ENCODE data around the gene DUS2. TPM values are rescaled to one million over a fixed set of nuclear protein-coding genes. Genes with fewer than 3 reads are reported as not detected.

Gene DUS2
- total and polyA plus RNA-seq, 9 of the 15 experiments (the other 6 are each of a cell fraction or from before 2014, with no cell fraction given), result 5.8 to 22.5 (median 20.6) TPM

- ChIA-PET POLR2A (interaction anchor here (0.5 to 3.0 kb wide), 4 partner anchors 11 to 289 kb away, joined by 3 to 10 read pairs (median 3); no protein-coding TSS in a partner anchor), CTCF (ENCODE audit: low intra/inter-chr PET ratio) (no interaction called here)
- no peaks in the 10 kb centered on the region; the same call in 1 of the 2 replicates for H4K20me1 ChIP-seq (replicated peaks; ENCODE audit: control insufficient read depth, insufficient read depth, low read length)
- DNase-seq (ENCODE audit: extremely low read depth in 1 of 4, low spot score in 3 of 4) (no peak), FAIRE-seq (no peak), ATAC-seq (no peak)
- H2AFZ ChIP-seq (ENCODE audit: low read depth, low read length), result no peak overlapping the region
- peaks cover 14 to 17% of the 10 kb centered on the region in 2 experiments for H3K4me1 ChIP-seq (replicated peaks in 1 of 2; ENCODE audit: control insufficient read depth in 2 of 2, insufficient read depth in 2 of 2, low read length in 2 of 2)
- WGBS (ENCODE audit: insufficient coverage, low coverage, missing lambda C conversion rate), result 90% methylated on average over 9 of the region's 9 CpGs
- H3K9me3 ChIP-seq (replicated peaks; ENCODE audit: control insufficient read depth, insufficient read depth, low read depth, low read length), result no peaks in the 10 kb centered on the region
- in situ Hi-C loops (cut with MboI) (no loop called here), intact Hi-C loops (cut with micrococcal nuclease) (no loop called here)
- H3K4me2 ChIP-seq (ENCODE audit: insufficient read depth, low read length), result no peak overlapping the region
- no peaks in the 10 kb centered on the region for H3K9me1 ChIP-seq (ENCODE audit: control insufficient read depth, insufficient read depth, low read length)
- H3K27ac ChIP-seq (ENCODE audit: extremely low read depth, low read depth, low read length), result no peak overlapping the region
- H3K36me3 ChIP-seq (ENCODE audit: control insufficient read depth, insufficient read depth, low read length), result peaks cover 76% of the 10 kb centered on the region; the same call in 2 of the 3 replicates
- H3K4me3 ChIP-seq, result no peak overlapping the region
- no peaks in the 10 kb centered on the region for H3K27me3 ChIP-seq (ENCODE audit: control insufficient read depth in 2 of 2, insufficient read depth in 2 of 2, low read length in 2 of 2)
- BruUV-seq (replicated peaks), result no TSS peak
- no peaks in the 10 kb centered on the region for H3K79me2 ChIP-seq (ENCODE audit: control insufficient read depth, insufficient read depth, low read length)
- H3K9ac ChIP-seq (ENCODE audit: insufficient read depth in 1 of 2, low read depth in 2 of 2, low read length in 2 of 2), result no peak overlapping the region
- TF ChIP-seq PHB2 (IDR thresholded peaks at IDR 0.05; ENCODE audit: low read depth), result no peak
- TF ChIP-seq AFF1 (IDR thresholded peaks at IDR 0.05; ENCODE audit: low read depth in 1 of 2, partially characterized antibody in 2 of 2), result no peak
- TF ChIP-seq CREB3L1 (IDR thresholded peaks at IDR 0.05; ENCODE audit: borderline replicate concordance, low read depth), result no peak
- TF ChIP-seq NKRF (IDR thresholded peaks at IDR 0.05; ENCODE audit: borderline replicate concordance), result no peak
- no peak for TF ChIP-seq ARID1B (IDR thresholded peaks at IDR 0.05)
- no peak for TF ChIP-seq CLOCK (CRISPR knock-in tag; IDR thresholded peaks at IDR 0.05; ENCODE audit: borderline replicate concordance)
- TF ChIP-seq ZNF263 (CRISPR knock-in tag; IDR thresholded peaks at IDR 0.05; ENCODE audit: borderline replicate concordance), result no peak
- TF ChIP-seq PHF21A (IDR thresholded peaks at IDR 0.05; ENCODE audit: borderline replicate concordance, low read depth), result no peak
- no peak for TF ChIP-seq KAT2B (IDR thresholded peaks at IDR 0.05; ENCODE audit: low read depth, low read length)
- TF ChIP-seq TARDBP (IDR thresholded peaks at IDR 0.05), result no peak
Measured at GRCh38 chr16:68068926-68069325, 45.8 kb downstream of the DUS2 start.
